Endothelial cell of umbilical vein (primary cell): ENCODE data around the gene FRMD4A.

Experiments used
- CTCF ChIP-seq, 2 donors: IDR thresholded peaks; 1 replicate in 1 of 2; 2 replicates in 1 of 2; pipeline ENCODE4 v1.5.1; 2011; ENCODE audit warnings: low read length in 2 of 2, mild to moderate bottlenecking in 2 of 2, moderate library complexity in 2 of 2, control low read depth in 1 of 2, inconsistent platforms in 1 of 2, low read depth in 1 of 2; ENCODE audit not compliant: insufficient read depth in 1 of 2; ENCODE audit errors: extremely low read depth in 1 of 2
- JUN ChIP-seq: IDR thresholded peaks from 2 replicates; pipeline ENCODE4 v1.6.1; 2011; ENCODE audit warnings: borderline replicate concordance, low read depth; ENCODE audit not compliant: insufficient read length, insufficient read depth
- POLR2AphosphoS5 ChIP-seq: IDR thresholded peaks from 2 replicates; pipeline ENCODE4 v1.6.1; 2012; ENCODE audit warnings: low read depth, mild to moderate bottlenecking, control low read depth, low read length, moderate library complexity; ENCODE audit not compliant: insufficient read depth

GRCh38 chr10:14077430-14077829 lies 253.3 kb downstream of the FRMD4A start:
- TF ChIP-seq JUN (no peak), CTCF (IDR thresholded peaks at IDR 0.05; ENCODE audit: extremely low read depth in 1 of 2, insufficient read depth in 1 of 2, low read depth in 1 of 2, low read length in 2 of 2) (no peak), POLR2AphosphoS5 (no peak)
